ENCODE data around the gene PRLR.

The PRLR gene

GRCh38 chr5:35160486-35161116 lies 69.7 kb downstream of the PRLR start:
- peak; percentile 14 for DNase-seq (ENCODE audit: low read depth)

DNA sequence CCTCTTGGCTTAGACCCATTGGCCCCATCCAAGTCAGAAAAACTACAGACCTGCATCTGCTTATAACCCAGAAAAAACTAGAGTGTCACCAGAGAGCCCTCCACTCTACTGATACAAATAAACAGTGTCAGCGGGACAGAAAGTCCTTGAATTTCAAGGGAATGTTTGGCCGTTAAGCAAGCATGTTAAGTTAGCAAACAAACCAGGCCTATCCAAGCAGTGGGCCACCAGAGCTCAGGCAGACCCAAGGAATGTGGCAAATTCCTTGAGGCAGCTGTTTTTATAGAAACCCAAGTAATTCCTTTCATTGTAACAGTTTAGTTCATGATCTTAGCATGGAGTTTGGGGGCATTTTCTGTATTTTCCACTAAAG lies 70.9 kb downstream of the PRLR start:
- no peak for DNase-seq (ENCODE audit: low read depth)

DNA sequence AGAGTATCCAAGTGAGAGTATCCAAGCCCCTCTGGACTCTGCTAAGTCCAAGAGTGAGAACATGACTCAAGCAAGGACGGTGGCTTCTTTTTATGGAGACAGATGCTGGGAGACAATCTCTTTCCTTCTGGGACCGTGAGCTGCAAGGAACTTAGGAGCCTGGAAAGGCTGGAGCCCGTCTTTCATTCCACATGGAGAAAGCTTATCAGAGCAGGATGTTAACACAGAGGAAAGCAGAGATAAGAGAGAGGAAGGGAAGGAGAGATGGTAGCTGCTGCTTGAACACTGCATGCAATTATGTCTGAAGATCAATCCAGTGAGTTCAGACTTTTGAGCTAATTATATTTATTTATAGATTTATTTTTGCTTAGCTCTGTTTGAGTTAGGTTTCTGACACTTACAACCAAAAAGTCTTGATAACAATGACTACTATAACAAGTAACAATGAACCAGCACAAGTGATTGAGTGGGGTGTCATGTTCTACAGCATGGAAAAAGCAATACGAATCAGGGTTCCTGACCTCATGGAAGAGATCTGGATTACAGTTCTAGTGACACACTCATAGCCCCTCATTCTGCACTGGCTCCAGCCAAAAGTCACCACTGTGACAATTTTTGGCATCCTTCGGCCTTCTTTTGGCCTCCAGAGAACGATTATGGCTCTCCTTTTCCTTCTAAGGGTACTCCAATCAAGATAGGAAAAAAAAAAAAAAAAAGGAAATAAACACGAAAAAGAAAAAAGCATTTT lies 71.5 kb downstream of the PRLR start:
- DNase-seq (ENCODE audit: low read depth): no peak

GRCh38 chr5:35158204-35158603 lies 72.1 kb downstream of the PRLR start:
- DNase-seq (ENCODE audit: low read depth): no peak

DNA sequence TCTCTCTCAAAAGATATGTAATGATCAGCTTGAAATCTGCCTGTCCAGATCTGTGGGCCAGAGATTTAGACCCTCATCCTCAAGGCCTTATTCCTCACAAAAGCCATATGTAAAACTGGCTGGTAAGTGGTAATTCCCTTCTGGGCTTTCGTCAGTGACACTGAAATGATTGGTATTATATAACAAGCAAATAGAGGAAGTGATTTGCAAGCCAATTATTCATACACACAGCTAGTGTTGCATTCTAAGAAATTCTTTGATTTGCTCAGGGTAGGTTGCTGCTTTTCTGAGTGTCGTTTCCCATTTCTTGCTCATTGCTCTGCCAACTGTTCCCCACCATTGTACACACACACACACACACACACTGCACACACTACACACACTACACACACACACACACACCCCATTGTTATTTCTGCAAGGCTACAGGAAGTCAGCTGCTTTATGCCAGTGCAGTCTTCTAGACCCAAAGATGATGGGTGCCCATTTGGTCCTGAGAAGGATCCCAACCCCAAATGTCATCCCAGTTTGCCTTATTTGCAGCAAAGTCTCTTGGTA lies 76.8 kb downstream of the PRLR start:
- DNase-seq (ENCODE audit: low read depth): no peak

GRCh38 chr5:35152733-35153132 lies 77.6 kb downstream of the PRLR start:
- DNase-seq (ENCODE audit: low read depth): no peak

DNA sequence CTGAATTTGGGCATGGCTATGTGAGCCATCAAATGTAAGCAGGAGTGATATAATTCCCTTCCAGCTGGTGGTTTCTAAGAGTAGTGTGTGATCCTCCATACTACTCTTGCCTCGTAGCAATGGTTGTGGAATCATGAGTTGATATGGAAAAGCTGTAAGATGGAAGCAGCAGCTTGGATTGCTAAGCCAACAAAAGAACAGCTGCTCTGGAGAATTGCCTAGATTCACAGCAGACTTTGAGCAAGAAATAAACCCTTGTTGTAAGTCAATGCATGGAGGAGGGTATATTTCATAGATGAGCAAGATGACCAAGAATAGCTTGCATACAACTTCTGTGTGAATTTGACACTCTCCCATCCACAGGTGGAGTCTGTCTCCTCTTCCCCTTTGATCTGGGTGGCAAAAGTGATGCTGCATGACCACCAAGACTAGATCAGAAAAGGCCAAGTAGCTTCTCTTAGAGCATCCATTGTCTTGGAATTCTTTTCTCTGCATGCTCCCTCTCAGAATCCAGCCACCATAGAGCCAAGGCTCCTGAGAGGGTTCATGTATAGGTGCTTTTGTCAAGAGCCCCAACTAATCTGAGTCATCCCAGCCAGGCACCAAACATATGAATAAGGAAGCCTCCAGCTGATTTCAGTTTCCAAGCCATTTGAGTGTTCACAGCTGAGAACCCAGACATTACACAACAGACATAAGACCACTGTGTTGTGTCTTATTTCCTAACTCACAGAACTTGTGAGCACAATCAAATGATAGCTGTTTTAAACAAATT lies 79.0 kb downstream of the PRLR start:
- DNase-seq (ENCODE audit: low read depth): no peak

DNA sequence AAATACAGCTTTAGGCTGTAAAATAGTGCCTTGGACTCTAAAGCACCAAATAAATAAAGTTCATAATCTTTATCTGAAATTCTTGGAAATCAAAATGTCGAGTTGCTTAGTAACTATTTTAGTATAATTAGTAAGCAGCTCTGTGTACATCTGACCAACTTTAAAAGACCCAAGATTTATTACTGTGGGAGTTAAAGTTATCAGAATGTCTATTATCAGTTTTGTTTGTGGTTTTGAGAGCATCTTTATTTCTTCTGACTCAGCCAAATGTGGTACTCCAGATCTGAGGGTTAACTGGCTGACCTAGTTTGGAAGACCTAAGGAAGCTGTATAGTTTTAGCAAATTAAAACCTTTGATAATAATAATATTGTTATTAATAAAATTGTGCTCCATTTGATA lies 81.2 kb downstream of the PRLR start:
- DNase-seq (ENCODE audit: low read depth): no peak

DNA sequence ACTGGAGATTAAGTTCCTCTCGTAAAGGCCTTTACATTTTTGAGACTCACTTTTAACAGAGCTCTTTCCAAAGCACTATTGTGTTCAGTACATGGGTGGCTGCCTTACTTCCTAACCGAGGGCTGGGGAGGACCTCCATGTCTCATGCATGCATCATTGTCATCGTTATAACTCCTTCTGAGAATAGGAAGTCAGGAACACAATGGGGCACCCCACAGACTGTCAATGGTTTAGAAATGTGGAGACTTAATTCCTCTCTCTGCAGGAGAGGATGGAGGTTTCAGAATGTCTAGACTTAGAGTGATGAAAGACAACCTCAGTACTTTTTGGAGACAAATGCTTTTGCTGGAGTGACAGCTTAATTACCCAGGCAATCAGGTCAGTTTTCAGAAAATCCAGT lies 83.9 kb downstream of the PRLR start:
- DNase-seq (ENCODE audit: low read depth): no peak

DNA sequence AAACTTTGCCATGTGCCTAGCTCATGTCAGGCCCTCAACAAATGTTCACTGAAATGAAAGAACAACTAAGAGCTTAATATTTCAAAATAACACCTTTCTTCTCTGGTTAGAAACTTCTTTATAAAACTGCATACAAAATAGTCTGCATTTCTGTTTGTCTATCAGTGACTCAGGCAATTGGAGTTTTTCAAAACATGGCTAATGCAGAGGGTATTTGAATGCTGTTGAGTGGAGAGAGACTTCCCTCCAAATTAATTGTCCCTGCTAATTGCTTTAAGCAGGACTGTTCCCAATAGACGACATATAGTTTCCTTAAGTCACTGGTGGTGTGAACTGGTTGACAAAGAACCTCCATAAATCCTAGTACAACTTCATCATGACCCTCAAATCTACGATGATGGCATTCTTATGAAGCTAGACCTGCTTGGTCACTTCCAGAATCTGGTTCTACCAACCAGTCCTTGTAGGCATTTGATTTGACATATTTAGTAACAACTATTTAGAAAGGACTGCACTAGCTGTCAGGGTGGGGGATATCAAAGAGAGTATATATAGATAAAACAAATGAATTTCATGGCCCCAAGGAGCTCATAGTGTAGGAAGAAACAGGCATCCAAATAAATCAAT lies 84.5 kb downstream of the PRLR start:
- no peak for DNase-seq (ENCODE audit: low read depth)

DNA sequence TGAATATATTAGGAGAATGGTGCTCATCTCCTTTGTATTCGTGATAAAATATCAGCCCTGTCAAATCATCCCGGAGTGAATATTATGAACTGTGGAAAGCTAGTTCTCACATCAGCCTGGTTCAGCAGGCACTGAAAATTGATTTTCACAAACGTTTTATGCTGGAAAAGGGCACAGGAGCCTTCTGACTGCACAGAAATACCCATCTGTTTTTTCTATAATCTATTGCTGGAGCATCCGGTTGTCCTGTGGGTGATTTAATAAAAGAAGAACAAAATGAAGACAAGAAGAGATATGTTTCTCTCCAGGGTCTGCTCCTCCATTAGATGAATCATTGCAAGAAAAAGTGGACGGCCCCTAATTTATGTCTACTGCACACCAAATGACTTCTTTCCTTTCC lies 85.3 kb downstream of the PRLR start:
- no peak for DNase-seq (ENCODE audit: low read depth)

- DNase-seq (ENCODE audit: low read depth): no peak
These were observed 86.4 kb downstream of the PRLR start for GRCh38 chr5:35143841-35144240.

DNA sequence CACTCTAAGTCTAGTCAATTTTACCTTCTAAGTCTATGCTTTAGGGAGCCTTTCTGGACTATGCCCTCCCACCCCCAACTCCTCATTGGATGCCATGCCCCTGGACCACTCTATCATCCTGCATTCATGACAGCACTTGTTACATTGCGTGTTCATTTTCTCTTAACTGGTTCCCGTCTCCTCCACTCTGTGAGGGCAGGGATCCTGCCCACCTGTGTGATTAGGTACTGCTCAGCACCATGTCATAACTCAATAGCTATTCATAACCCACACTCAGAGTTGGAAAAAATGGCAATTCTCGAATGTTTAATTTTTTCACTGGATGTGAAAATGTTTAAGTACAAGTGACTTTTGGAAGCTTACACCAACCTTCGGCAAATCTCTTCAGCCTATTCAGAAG lies 88.5 kb downstream of the PRLR start:
- DNase-seq (ENCODE audit: low read depth): no peak

GRCh38 chr5:35138232-35138631 lies 92.1 kb downstream of the PRLR start:
- no peak for DNase-seq (ENCODE audit: low read depth)

- DNase-seq (ENCODE audit: low read depth): no peak
These were observed 93.9 kb downstream of the PRLR start for GRCh38 chr5:35136386-35136785.

- no peak for DNase-seq (ENCODE audit: low read depth)
These were observed 95.0 kb downstream of the PRLR start for GRCh38 chr5:35135239-35135700.

GRCh38 chr5:35134278-35135030 lies 95.8 kb downstream of the PRLR start:
- DNase-seq (ENCODE audit: low read depth): no peak

DNA sequence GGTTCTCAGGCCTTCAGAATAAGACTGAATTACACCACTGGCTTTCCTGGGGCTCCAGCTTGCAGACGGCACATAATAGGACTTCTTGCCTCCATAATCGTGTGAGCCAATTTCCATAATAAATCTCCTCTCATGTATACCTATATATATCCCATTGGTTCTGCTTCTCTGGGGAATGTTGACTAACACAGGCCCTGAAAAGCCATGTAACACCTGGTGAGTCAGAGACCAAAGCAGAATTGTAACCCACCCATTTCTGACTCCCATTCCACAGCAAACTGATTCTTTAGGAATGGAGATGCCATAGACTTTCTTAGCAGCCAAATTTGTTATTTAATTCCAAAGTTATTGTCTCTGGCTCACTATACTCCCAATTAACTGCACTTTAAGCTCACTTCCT lies 97.1 kb downstream of the PRLR start:
- no peak for DNase-seq (ENCODE audit: low read depth)

DNA sequence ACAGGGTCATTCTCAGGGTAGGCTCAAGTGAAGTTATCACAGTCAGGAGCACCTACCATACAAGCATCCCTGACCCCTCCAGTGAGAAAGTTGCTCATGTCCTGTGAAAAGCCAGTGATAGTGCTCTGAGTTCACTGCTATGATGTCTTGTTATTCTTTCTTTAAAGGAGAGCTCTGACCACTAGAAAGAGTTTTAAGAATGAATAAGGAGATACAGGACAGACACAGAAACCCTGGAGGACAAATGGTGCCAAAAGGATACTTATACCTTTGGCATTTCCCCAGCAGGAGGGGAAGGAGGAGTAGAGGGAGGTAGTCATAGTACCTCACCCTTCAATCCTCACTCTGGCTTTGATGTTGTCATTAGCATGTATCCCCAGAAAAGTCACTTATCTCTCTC lies 98.6 kb downstream of the PRLR start:
- DNase-seq (ENCODE audit: low read depth): no peak

DNA sequence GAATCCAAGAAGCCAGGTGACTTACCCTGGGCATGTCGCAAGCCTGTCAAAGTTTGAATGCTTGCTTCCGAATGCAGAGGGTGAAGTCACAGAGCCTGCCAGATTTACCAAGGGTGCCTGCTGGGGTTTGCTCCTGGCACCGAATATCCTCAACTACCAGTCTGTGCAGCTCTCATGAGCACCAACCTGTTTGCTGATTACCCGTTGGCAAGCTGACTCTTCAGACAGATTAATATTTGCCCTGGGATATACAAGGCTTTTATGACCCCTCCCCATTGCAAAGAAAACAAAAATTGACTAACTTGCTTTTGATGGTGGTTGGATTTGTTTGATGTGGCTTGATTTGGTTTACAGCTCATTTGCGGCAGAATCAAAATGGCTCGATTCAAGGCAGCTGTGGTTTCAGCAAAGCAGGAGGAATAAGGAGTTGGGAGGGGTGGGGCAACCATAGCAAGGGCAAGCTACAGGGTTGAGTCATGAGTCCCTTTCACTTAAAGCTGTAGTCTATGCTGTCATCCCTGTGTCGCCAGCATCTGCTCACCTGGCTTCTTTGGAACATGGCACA lies 100.3 kb downstream of the PRLR start:
- no peak for DNase-seq (ENCODE audit: low read depth)

DNA sequence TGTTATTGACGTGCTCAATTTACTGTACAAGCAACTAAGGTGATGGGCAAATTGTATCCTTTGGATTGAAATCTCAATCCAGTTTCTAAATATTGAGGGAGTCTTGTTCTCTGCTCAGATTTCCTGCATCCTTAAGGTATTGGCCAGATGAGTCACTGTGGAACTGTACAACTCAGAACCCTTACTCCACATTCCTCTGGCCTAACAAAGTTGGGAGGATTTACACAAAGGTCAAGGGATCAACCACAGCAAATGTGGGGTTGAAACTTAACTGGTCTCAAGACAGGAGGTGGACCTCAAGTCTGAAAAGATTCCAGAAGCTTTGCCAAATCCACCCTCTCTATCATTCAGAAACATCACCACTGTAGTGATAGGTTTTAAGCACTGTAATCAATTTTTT lies 101.0 kb downstream of the PRLR start:
- DNase-seq (ENCODE audit: low read depth): no peak
